HG02571 (cell line): ENCODE measurements around the gene WFDC11.

Experiments used
- ATAC-seq: cut with Tn5 transposase; IDR thresholded peaks from one replicate; pipeline ENCODE4 v1.9.1; 2021; ENCODE audit warnings: mild to moderate bottlenecking, moderate library complexity; ENCODE audit not compliant: unreplicated experiment

The WFDC11 gene

DNA sequence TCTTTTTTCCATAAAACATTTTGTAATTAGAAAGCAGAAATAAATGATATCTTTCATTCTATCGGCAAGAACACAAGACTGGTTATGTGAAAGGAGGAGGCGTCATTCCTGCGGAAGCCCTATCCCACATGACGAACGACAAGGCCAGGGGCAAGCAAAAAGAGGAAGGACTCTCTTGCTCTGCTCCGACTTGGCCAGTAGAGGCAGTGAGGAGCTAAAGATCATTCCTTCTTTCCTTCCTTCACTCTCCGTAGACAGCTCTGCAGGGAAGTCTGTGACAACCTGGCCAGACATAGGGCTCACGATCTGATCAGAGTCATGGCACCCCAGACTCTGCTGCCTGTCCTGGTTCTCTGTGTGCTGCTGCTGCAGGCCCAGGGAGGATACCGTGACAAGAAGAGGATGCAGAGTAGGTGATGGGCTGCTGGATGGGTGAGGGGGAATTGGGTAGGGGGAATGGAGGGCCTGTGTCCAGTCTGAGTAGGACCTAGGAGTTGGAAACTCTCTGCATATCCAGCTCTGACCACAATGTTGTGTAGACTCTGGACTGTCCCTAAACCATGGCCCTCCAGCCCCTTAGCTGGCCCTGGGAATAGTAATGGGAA, 40.4 kb downstream of the WFDC11 start, which contains the start of gene WFDC10A:
Gene WFDC10A, plus strand, starts transcription at position 244 of the 605 bp plus-strand sequence. Its CDS starts 75 bp downstream, at position 319.
- no peak for ATAC-seq

DNA sequence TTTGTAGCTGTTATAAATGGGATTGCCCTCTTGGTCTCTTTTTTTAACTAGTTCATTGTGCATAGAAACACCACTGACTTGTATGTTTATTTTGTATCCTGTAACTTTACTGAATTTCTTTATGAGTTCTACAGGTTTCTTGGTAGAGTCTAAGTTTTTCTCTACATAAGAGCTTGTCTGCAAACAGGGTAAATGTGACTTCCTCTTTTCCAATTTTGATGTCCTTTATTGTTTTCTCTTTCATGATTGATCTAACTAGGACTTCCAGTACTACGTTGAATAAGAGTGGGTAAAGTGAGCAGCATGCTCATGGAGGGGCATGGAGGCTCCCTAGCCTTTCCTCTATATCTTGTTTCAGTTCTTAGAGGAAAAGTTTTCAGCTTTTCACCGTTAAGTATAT, 43.5 kb downstream of the WFDC11 start:
- ATAC-seq = no peak

DNA sequence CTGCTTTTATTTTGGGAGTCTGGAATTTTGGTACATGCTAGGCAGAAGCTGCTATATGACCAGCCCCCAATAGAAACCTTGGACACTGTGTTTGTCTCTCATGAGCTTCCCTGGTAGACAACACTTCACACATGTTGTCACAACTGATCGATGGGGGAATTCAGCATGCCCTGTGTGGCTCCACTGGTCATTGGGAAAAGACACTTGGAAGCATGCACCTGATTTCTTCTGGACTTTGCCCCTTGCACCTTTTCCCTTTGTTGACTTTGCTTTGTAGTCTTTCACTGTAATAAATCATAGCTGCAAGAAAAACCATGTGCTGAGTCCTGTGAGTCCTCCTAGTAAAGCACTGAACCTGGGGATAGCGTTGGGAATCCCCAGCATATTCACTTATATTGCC, 48.4 kb downstream of the WFDC11 start:
- ATAC-seq = no peak

DNA sequence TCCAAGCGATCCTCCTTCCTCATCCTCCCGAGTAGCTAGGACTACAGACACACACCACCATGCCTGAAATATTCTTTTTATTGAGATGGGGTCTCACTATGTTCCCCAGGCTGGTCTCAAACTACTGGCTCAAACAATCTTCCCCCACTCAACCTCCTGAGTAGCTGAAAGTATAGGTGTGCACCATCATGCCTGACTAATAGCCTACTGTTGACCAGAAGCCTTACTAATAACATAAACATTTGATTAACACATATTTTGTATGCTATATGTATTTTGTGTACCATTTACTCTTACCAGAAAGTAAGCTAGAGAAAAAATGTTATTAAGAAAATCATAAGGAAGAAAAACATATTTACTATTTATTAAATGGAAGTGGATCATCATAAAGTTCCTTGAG, 52.4 kb downstream of the WFDC11 start:
- ATAC-seq = no peak

DNA sequence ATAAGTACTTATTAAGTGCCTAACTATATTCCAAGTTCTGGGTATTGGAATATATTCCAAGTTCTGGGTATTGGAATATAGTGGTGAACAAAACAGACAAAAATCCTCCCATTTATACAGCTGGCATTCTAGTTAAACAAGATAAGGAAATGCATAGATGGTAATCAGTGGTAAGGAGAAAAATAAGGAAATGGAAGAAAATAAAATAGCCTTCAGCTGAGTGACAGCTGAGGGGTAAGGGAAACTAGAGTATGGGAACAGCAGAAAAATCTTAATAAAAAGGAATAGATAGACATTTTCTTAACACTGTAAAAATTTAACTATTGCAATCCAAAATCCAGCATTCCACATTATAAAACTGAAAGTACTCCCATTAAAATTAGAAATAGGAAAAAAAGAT, 57.7 kb downstream of the WFDC11 start:
- no peak for ATAC-seq

DNA sequence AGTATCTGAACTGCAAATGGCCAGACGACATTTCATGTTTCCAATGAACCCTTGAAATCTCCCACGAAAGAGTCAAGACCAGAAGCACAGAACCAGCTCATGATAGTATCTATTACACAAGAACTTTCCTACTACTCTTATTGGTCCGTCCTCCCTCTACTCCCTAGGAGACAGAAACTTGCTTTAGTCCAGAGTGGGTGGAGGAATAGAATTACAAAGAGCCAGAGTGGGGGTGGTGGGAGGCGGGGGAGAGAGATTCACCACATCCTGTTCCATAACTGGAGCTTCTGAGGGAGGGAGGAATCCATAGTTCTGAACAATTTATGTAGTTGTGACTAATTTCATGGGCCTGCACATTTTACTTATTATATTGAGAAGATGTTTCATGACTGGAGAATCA, 59.0 kb downstream of the WFDC11 start:
- no peak for ATAC-seq

DNA sequence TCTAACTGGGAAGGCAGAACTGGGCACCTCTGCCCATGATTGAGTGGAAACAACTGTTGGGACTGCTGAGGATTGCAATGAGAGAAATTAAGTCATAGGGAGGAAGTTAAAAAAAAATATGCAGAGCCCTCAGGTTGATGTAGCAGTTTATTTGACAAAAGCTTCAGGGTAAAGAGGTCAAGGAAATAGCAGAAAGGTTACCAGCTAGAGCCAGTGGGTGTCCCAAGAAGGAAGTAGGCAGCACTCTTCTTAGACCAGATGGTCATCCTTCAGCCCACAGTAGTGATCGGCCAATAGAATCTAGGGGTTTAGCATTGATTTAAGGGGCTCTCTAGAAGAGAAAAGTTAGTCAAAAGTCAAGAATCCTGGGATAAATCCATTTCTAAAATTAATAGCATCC, 62.2 kb downstream of the WFDC11 start:
- no peak for ATAC-seq
